Psoas muscle (tissue), 8 donors: ENCODE data around the gene PDCD11. TPM values are rescaled to one million over a fixed set of nuclear protein-coding genes. Genes with fewer than 3 reads are reported as not detected.

Experiments
- ATAC-seq, 4 donors: fragments of 200-7000 bp; cut with Tn5 transposase; one replicate each; pipeline ENCODE4 v1.9.1; 2020; ENCODE audit warnings: moderate library complexity in 3 of 4, mild to moderate bottlenecking in 2 of 4
- DNase-seq, 2 donors: peaks; one replicate each; pipeline ENCODE4 v3.0.0-alpha.2; 2020
- H3K27ac ChIP-seq: fragments of 200-600 bp; one replicate; pipeline ENCODE4 v1.8.0; 2022
- H3K27me3 ChIP-seq, 3 donors: fragments of 200-600 bp in 1 of 3; one replicate each; pipeline versions ENCODE4 v1.6.1 to v1.8.0; 2013 to 2022; ENCODE audit warnings: low read length in 2 of 3, mild to moderate bottlenecking in 2 of 3, moderate library complexity in 1 of 3; ENCODE audit not compliant: insufficient read depth in 3 of 3
- H3K36me3 ChIP-seq, 2 donors: fragments of 200-600 bp in 1 of 2; one replicate each; pipeline versions ENCODE4 v1.6.1 to v1.8.0; 2013 to 2022; ENCODE audit warnings: low read depth in 1 of 2, mild to moderate bottlenecking in 1 of 2, moderate library complexity in 1 of 2; ENCODE audit not compliant: insufficient read depth in 1 of 2
- H3K4me1 ChIP-seq: fragments of 200-600 bp; one replicate; pipeline ENCODE4 v1.8.0; 2022
- H3K4me3 ChIP-seq: fragments of 200-600 bp; one replicate; pipeline ENCODE4 v1.8.0; 2022; ENCODE audit warnings: mild to moderate bottlenecking
- H3K9me3 ChIP-seq: fragments of 200-600 bp; one replicate; pipeline ENCODE4 v1.8.0; 2022
- WGBS, 3 donors: extraction: QIAGEN DNeasy Blood & Tissue Kit; methylation state at CpG; one replicate each; pipeline versions ENCODE4 v1.1.6 to v1.1.7; 2013; 5-methylcytosine and 5-hydroxymethylcytosine counted together
- intact Hi-C, 2 donors: fragments of 100-400 bp; cut with DNase I; formaldehyde crosslinking; loops; one replicate each; pipeline versions ENCODE4 v1.11.0 to v1.14.2; 2022
- polyA plus RNA-seq, 3 donors: library from polyadenylated mRNA; stranded (reverse); fragments of 200-250 nt; gene quantifications; one replicate each; pipeline ENCODE4 v1.2.3, GENCODE V29; 2013
- total RNA-seq, 4 donors: library from RNA; stranded (reverse); fragmentation: NEBNext Ultra II Directional in 2 of 4; extraction: Animal tissue kit (Norgen Biotek cat#: 25700) in 2 of 4; gene quantifications; one replicate each; pipeline versions ENCODE4 v1.2.1 to v1.2.4, GENCODE V29; 2021 to 2023
- TF ChIP-seq, protein P1 (sequence below): fragments of 200-600 bp; IDR thresholded peaks from one replicate; pipeline ENCODE4 v1.8.0; 2022; ENCODE audit warnings: antibody characterized with exemption
- donor health status: healthy with polysubstance abuse.
- donor health status: DM: no; HTN: no; CAD: no; lungs with moderate emphysema.
- donor health status: Bipolar disorder and iron deficiency.
- donor health status: healthy.
- donor health status: DM: yes; HTN: yes; CAD: no.
- donor health status: DM: no; HTN: no; CAD: no.
- donor health status: DM: no; HTN: no; CAD: no.
- donor health status: DM: yes; HTN: yes; CAD: no.

Gene PDCD11
- total and polyA plus RNA-seq, 7 donors, result 13.1 to 34.7 (median 24.1) TPM

DNA sequence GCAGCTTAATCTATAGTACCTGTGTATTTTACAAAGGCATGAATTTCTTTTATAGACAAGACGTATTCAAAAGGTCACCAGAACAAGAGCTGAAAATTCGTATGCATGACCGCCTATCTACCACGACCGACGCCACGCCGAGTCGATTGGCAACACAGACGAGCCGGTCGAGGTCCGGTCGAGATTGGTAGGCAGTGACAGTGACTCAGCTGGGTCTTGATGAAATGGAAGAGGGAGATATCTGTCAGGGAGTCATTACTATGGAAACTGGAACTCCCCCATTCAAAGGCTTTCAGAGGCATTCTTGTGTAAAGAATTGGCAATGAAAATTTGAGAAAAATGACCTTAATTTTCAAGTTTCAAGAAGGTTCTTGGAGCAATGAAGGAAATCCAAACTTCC lies 2.2 kb upstream of the PDCD11 start:
- H3K4me1 ChIP-seq, result peaks cover 31% of the 10 kb centered on the region
- peaks cover under 1 to 62% of the 10 kb centered on the region in 2 donors for H3K36me3 ChIP-seq
- no peaks in the 10 kb centered on the region for H3K27me3 ChIP-seq

DNA sequence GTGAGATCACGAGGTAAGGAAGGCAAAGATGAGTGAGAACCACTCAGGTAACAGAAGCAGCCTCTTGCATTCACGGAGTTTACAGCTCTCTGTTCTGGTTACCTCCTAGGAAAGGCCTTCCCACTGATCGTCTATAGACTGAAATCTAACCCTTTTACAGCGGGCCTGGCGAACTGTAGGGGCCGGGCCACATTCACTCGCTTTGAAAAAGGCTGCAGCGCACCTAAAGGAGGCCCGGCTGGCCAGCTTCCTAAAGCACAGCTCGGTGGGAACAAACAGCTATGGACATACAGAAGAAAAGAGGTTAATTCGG lies 716 bp upstream of the PDCD11 start:
- Histone ChIP-seq H3K27ac (peak overlapping the region; percentile 93), H3K9me3 (no peaks in the 10 kb centered on the region), H3K36me3 (peaks cover 12 to 62% of the 10 kb centered on the region in 2 donors), H3K27me3 (no peaks in the 10 kb centered on the region), H3K4me3 (peak overlapping the region; percentile 77), H3K4me1 (peaks cover 31% of the 10 kb centered on the region)
- DNase-seq (peak in 1 of 2 donors; percentile 58), ATAC-seq (peak; percentile 7 to 39 (median 25))
- intact Hi-C loops, result no loop called here
- TF ChIP-seq, protein P1, sequence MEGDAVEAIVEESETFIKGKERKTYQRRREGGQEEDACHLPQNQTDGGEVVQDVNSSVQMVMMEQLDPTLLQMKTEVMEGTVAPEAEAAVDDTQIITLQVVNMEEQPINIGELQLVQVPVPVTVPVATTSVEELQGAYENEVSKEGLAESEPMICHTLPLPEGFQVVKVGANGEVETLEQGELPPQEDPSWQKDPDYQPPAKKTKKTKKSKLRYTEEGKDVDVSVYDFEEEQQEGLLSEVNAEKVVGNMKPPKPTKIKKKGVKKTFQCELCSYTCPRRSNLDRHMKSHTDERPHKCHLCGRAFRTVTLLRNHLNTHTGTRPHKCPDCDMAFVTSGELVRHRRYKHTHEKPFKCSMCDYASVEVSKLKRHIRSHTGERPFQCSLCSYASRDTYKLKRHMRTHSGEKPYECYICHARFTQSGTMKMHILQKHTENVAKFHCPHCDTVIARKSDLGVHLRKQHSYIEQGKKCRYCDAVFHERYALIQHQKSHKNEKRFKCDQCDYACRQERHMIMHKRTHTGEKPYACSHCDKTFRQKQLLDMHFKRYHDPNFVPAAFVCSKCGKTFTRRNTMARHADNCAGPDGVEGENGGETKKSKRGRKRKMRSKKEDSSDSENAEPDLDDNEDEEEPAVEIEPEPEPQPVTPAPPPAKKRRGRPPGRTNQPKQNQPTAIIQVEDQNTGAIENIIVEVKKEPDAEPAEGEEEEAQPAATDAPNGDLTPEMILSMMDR, result no peak
- 2 to 3% (median 2%) methylated on average over 11 of the region's 11 CpGs for WGBS, 3 donors

More for the DNA sequence above, 2.2 kb upstream of the PDCD11 start:
- intact Hi-C loops, result no loop called here
- Histone ChIP-seq H3K27ac (no peak overlapping the region), H3K9me3 (no peaks in the 10 kb centered on the region), H3K4me3 (peak overlapping the region; percentile 77)
- 80 to 85% (median 83%) methylated on average over 14 of the region's 14 CpGs for WGBS, 3 donors
- no peak for ATAC-seq
- TF ChIP-seq, protein P1, result no peak
- no peak for DNase-seq

DNA sequence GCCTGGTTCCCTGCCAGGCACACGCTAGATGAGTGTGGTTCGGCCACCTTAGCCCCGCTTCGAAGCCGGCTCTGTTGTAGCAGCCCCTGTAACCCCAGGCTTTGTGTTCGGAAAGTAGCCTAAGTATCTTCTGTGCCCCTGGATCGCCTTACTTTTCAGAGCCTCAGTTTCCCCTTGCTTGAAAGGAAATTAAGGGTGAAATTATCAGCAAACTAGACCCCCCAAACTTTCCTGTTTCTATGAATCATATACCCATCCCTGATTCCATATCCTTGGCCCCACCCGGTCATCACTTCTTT lies 312 bp downstream of the PDCD11 start:
- TF ChIP-seq, protein P1, result no peak
- intact Hi-C loops, result no loop called here
- ATAC-seq (peak in 1 of 4 donors; percentile 16), DNase-seq (no peak)
- peak overlapping the region; percentile 93 for H3K27ac ChIP-seq
- H3K4me1 ChIP-seq, result peaks cover 31% of the 10 kb centered on the region
- H3K27me3 ChIP-seq, result no peaks in the 10 kb centered on the region
- 0 to 1% (median 1%) methylated on average over 8 of the region's 8 CpGs for WGBS, 3 donors
- peak overlapping the region; percentile 77 for H3K4me3 ChIP-seq
- peaks cover 13 to 62% of the 10 kb centered on the region in 2 donors for H3K36me3 ChIP-seq
- H3K9me3 ChIP-seq, result no peaks in the 10 kb centered on the region

DNA sequence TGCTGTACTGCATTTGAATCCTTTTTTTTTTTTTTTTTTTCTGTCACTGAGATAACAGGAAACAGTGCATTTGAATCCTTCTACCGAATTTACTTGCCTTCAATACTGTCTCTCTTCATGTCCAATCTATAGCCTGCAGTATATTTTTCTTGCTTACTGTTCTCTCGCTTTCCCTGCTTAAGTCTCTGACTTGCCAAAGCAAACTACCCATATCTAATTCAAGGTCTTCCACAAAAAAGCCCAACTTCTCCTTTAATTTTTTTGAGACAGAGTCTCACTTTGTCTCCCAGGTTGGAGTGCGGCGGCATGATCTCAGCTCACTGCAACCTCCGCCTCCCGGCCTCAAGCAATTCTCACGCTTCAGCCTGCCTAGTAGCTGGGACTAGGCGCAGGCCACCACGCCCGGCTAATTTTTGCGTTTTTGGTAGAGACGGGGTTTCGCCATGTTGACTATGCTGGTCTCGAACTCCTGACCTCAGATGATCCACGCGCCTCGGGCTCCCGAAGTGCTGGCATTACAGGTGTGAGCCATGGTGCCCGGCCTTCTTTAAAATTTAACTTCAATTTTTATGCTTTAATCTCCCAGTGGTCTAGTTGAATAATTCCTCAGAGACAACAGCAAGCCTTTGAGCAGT lies 882 bp downstream of the PDCD11 start:
- peak overlapping the region; percentile 93 for H3K27ac ChIP-seq
- WGBS, 3 donors, result 49 to 60% (median 55%) methylated on average over 19 of the region's 19 CpGs

More for the DNA sequence above, 882 bp downstream of the PDCD11 start:
- peaks cover 13 to 62% of the 10 kb centered on the region in 2 donors for H3K36me3 ChIP-seq
- H3K4me1 ChIP-seq, result peaks cover 31% of the 10 kb centered on the region
- peak overlapping the region; percentile 77 for H3K4me3 ChIP-seq
- no peaks in the 10 kb centered on the region for H3K9me3 ChIP-seq
- ATAC-seq, result no peak
- peak in 1 of 2 donors; percentile 53 for DNase-seq
- no peaks in the 10 kb centered on the region for H3K27me3 ChIP-seq
- TF ChIP-seq, protein P1, result no peak
- intact Hi-C loops, result no loop called here
